SK-N-SH (cell line): ENCODE data around the gene GPR32. TPM values are rescaled to one million over a fixed set of nuclear protein-coding genes. Genes with fewer than 3 reads are reported as not detected.
A peak's percentile ranks its signal among the peaks of the same experiment; 100 is the strongest.
"Not testable (repeated sequence)": the region's sequence is repeated elsewhere in the genome, so short reads cannot be mapped to it uniquely, and the experiment has no call there.

ENCODE experiments used
- CTCF ChIA-PET: fragments of 300-600, 350-600 bp; formaldehyde crosslinking; extraction: SDS; loops from one replicate; lab custom pipeline; 2021; lab: Yijun Ruan, JAX
- POLR2A ChIA-PET: fragments of 350-600 bp; sonication (Branson Sonifier 250); formaldehyde crosslinking; extraction: SDS; loops from one replicate; lab custom pipeline; 2020; ENCODE audit warnings: antibody characterized with exemption, inconsistent platforms; lab: Yijun Ruan, JAX
- DNase-seq: peaks from one replicate; pipeline ENCODE4 v3.0.0; 2012
- H2AFZ ChIP-seq: fragments of 200-600 bp; sonication (generic); 2 replicates; pipeline ENCODE4 v1.8.1; 2016; ENCODE audit warnings: antibody characterized with exemption, mild to moderate bottlenecking, low read depth
- H3F3A ChIP-seq: fragments of 200-600 bp; sonication (generic); replicated peaks from 2 replicates; pipeline ENCODE3; 2016; ENCODE audit warnings: antibody characterized with exemption, mild to moderate bottlenecking; ENCODE audit not compliant: insufficient read depth
- H3K27ac ChIP-seq, 2 experiments: fragments of 200-500 bp in 1 of 2; fragments of 200-600 bp in 1 of 2; sonication (Bioruptor generic) in 1 of 2; sonication (generic), shearing (Covaris generic) in 1 of 2; 2 replicates each; pipeline versions ENCODE4 v1.5.1 to v1.6.1; 2014 to 2016; ENCODE audit warnings: low read depth in 2 of 2, inconsistent platforms in 1 of 2, low read length in 1 of 2, mild to moderate bottlenecking in 1 of 2, mixed read lengths in 1 of 2
- H3K27me3 ChIP-seq: fragments of 200-600 bp; sonication (generic), shearing (Covaris generic); 2 replicates; pipeline ENCODE4 v1.6.1; 2016; ENCODE audit warnings: mixed run types; ENCODE audit not compliant: insufficient read depth
- H3K36me3 ChIP-seq, 2 experiments: fragments of 200-500 bp in 1 of 2; fragments of 200-600 bp in 1 of 2; sonication (Bioruptor generic) in 1 of 2; sonication (generic) in 1 of 2; replicated peaks in 1 of 2; 2 replicates each; pipeline versions ENCODE3 to v1.5.1; 2014 to 2016; ENCODE audit warnings: low read length in 1 of 2, mild to moderate bottlenecking in 1 of 2; ENCODE audit not compliant: insufficient read depth in 2 of 2, control insufficient read depth in 1 of 2
- H3K4me1 ChIP-seq, 2 experiments: fragments of 200-500 bp in 1 of 2; fragments of 200-600 bp in 1 of 2; sonication (Bioruptor generic) in 1 of 2; sonication (generic), shearing (Covaris generic) in 1 of 2; 2 replicates each; pipeline versions ENCODE4 v1.5.1 to v1.6.1; 2014 to 2016; ENCODE audit warnings: low read depth in 1 of 2, low read length in 1 of 2, mixed run types in 1 of 2; ENCODE audit not compliant: insufficient read depth in 2 of 2, control insufficient read depth in 1 of 2
- H3K4me2 ChIP-seq: fragments of 200-600 bp; sonication (generic), shearing (Covaris generic); 2 replicates; pipeline ENCODE4 v1.6.1; 2017; ENCODE audit warnings: mixed run types
- H3K4me3 ChIP-seq, 2 experiments: fragments of 200-500 bp in 1 of 2; fragments of 200-600 bp in 1 of 2; sonication (Bioruptor generic) in 1 of 2; sonication (generic), shearing (Covaris generic) in 1 of 2; 2 replicates each; pipeline versions ENCODE4 v1.5.1 to v1.8.1; 2014 to 2016; ENCODE audit warnings: low read depth in 2 of 2, inconsistent platforms in 1 of 2, low read length in 1 of 2, mild to moderate bottlenecking in 1 of 2, mixed read lengths in 1 of 2, moderate library complexity in 1 of 2
- H3K79me2 ChIP-seq: fragments of 200-600 bp; sonication (generic); 2 replicates; pipeline ENCODE4 v1.8.1; 2017; ENCODE audit warnings: mild to moderate bottlenecking; ENCODE audit not compliant: insufficient read depth
- H3K9ac ChIP-seq: fragments of 200-600 bp; sonication (generic); 2 replicates; pipeline ENCODE4 v1.6.1; 2017; ENCODE audit warnings: mixed run types
- H3K9me2 ChIP-seq: fragments of 200-600 bp; sonication (generic); 2 replicates; pipeline ENCODE4 v1.6.1; 2017; ENCODE audit warnings: mixed run types
- H3K9me3 ChIP-seq: fragments of 200-600 bp; sonication (generic); 2 replicates; pipeline ENCODE4 v1.6.1; 2017; ENCODE audit warnings: mixed run types, mild to moderate bottlenecking, moderate library complexity
- H4K20me1 ChIP-seq: fragments of 200-600 bp; sonication (generic); 2 replicates; pipeline ENCODE4 v1.6.1; 2017; ENCODE audit warnings: mild to moderate bottlenecking, mixed run types; ENCODE audit not compliant: insufficient read depth
- ELF1 ChIP-seq: IDR thresholded peaks from 2 replicates; pipeline ENCODE4 v1.4.0; 2012
- FOXM1 ChIP-seq: IDR thresholded peaks from 2 replicates; pipeline ENCODE4 v1.4.0; 2012; ENCODE audit warnings: low read depth, mild to moderate bottlenecking
- GABPA ChIP-seq: IDR thresholded peaks from 2 replicates; pipeline ENCODE4 v1.4.0; 2012; ENCODE audit warnings: low read depth, mild to moderate bottlenecking
- NFIC ChIP-seq: IDR thresholded peaks from 2 replicates; pipeline ENCODE4 v1.4.0; 2012; ENCODE audit warnings: borderline replicate concordance
- PBX3 ChIP-seq: IDR thresholded peaks from 2 replicates; pipeline ENCODE4; 2012
- RAD21 ChIP-seq: IDR thresholded peaks from 2 replicates; pipeline ENCODE4 v1.6.1; 2012; ENCODE audit warnings: mild to moderate bottlenecking, low read length
- TCF12 ChIP-seq: IDR thresholded peaks from 2 replicates; pipeline ENCODE4 v1.4.0; 2012
- USF1 ChIP-seq: IDR thresholded peaks from 2 replicates; pipeline ENCODE4 v1.4.0; 2012; ENCODE audit warnings: low read depth, borderline replicate concordance
- USF2 ChIP-seq: fragments of 150-350 bp; IDR thresholded peaks from 2 replicates; pipeline ENCODE4 v1.6.1; 2017; ENCODE audit warnings: antibody characterized with exemption, low read length, low read depth, borderline replicate concordance
- ZBTB33 ChIP-seq: IDR thresholded peaks from 2 replicates; pipeline ENCODE4 v1.4.0; 2012; ENCODE audit warnings: low read depth, borderline replicate concordance
- WGBS: methylation state at CpG from one replicate; pipeline ENCODE4 v1.1.6; 2017; ENCODE audit warnings: low lambda C conversion rate; 5-methylcytosine and 5-hydroxymethylcytosine counted together
- polyA plus RNA-seq, 3 experiments: library from polyadenylated mRNA; depleted of rRNA; stranded (reverse); fragments of >200 nt; gene quantifications; 2 replicates each; pipeline ENCODE4 v1.2.3, GENCODE V29; 2012

The GPR32 gene
- polyA plus RNA-seq, 1 of the 3 experiments (the other 2 are of a cell fraction): not detected

GRCh38 chr19:50772476-50772875, 2.2 kb downstream of the GPR32 start:
- no peak overlapping the region for H3K27ac ChIP-seq
- H3K9me3 ChIP-seq: no peaks in the 10 kb centered on the region
- WGBS: 9% methylated on average over 2 of the region's 2 CpGs
- H3K4me2 ChIP-seq: no peak overlapping the region
- no peaks in the 10 kb centered on the region for H3K36me3 ChIP-seq
- H3K79me2 ChIP-seq: no peaks in the 10 kb centered on the region
- DNase-seq: peak; percentile 68
- no peaks in the 10 kb centered on the region for H3K9me2 ChIP-seq
- CTCF ChIA-PET: interaction anchor here (1.4 kb wide), 1 partner anchor 11 kb away, joined by 4 read pairs; no protein-coding TSS in a partner anchor
- H3F3A ChIP-seq: no peaks in the 10 kb centered on the region
- H3K4me1 ChIP-seq: no peaks in the 10 kb centered on the region
- peaks cover 14% of the 10 kb centered on the region for H3K27me3 ChIP-seq
- H2AFZ ChIP-seq: no peak overlapping the region
- H3K4me3 ChIP-seq: no peak overlapping the region
- TF ChIP-seq RAD21: no peak
- peak; percentile 89 for TF ChIP-seq USF1
- TF ChIP-seq, all 33 proteins: peak for 1
- Histone ChIP-seq H3K9ac (no peak overlapping the region), H4K20me1 (no peaks in the 10 kb centered on the region)
- POLR2A ChIA-PET: no interaction called here

GRCh38 chr19:50772912-50773311, 2.6 kb downstream of the GPR32 start:
- DNase-seq: not testable (repeated sequence)
- CTCF ChIA-PET: interaction anchor here (1.2 to 1.4 kb wide), 2 partner anchors 11 to 49 kb away, joined by 4 to 5 read pairs; no protein-coding TSS in a partner anchor

GRCh38 chr19:50773454-50773853, 3.2 kb downstream of the GPR32 start:
- 6% methylated on average over 7 of the region's 7 CpGs for WGBS
- H2AFZ ChIP-seq, POLR2A ChIA-PET, H3K9me3 ChIP-seq, H3K9me2 ChIP-seq, H4K20me1 ChIP-seq, H3F3A ChIP-seq, DNase-seq, H3K4me2 ChIP-seq, H3K36me3 ChIP-seq, H3K9ac ChIP-seq, H3K79me2 ChIP-seq, H3K27ac ChIP-seq, H3K4me1 ChIP-seq, H3K4me3 ChIP-seq: not testable (repeated sequence)
- CTCF ChIA-PET: interaction anchor here (1.2 to 1.4 kb wide), 3 partner anchors 10 to 166 kb away, joined by 3 to 5 read pairs (median 4); no protein-coding TSS in a partner anchor
- peaks cover 24% of the 10 kb centered on the region for H3K27me3 ChIP-seq

More at GRCh38 chr19:50772912-50773311, 2.6 kb downstream of the GPR32 start:
- H3K27ac ChIP-seq, H3K9me3 ChIP-seq, H3K4me2 ChIP-seq, H3F3A ChIP-seq, H3K36me3 ChIP-seq, POLR2A ChIA-PET, H2AFZ ChIP-seq, H3K9ac ChIP-seq, H3K79me2 ChIP-seq, H4K20me1 ChIP-seq, H3K4me3 ChIP-seq, H3K4me1 ChIP-seq, H3K9me2 ChIP-seq: not testable (repeated sequence)
- peaks cover 19% of the 10 kb centered on the region for H3K27me3 ChIP-seq
- 40% methylated on average over 3 of the region's 3 CpGs for WGBS

- CTCF ChIA-PET: interaction anchor here (9.7 kb wide), 1 partner anchor 53 kb away, joined by 113 read pairs; the partner anchor contains the start of gene CLEC11A
- H3K4me1 ChIP-seq: no peaks in the 10 kb centered on the region
Observed at GRCh38 chr19:50776131-50776530, 5.9 kb downstream of the GPR32 start.

More at GRCh38 chr19:50776131-50776530, 5.9 kb downstream of the GPR32 start:
- no peak for DNase-seq
- POLR2A ChIA-PET: no interaction called here
- H3K79me2 ChIP-seq: no peaks in the 10 kb centered on the region
- no peaks in the 10 kb centered on the region for H3K9me2 ChIP-seq
- H3K27me3 ChIP-seq: peaks cover 51% of the 10 kb centered on the region
- H3K4me3 ChIP-seq: no peak overlapping the region
- no peaks in the 10 kb centered on the region for H3K9me3 ChIP-seq
- H3F3A ChIP-seq: no peaks in the 10 kb centered on the region
- H3K36me3 ChIP-seq: no peaks in the 10 kb centered on the region
- H2AFZ ChIP-seq: no peak overlapping the region
- no peak overlapping the region for H3K27ac ChIP-seq
- WGBS: 31% methylated on average over 5 of the region's 5 CpGs
- H3K4me2 ChIP-seq: no peak overlapping the region
- no peak overlapping the region for H3K9ac ChIP-seq
- TF ChIP-seq TCF12: no peak
- no peak for TF ChIP-seq PBX3
- TF ChIP-seq ELF1: no peak
- no peak for TF ChIP-seq USF2
- no peak for TF ChIP-seq ZBTB33
- no peak for TF ChIP-seq GABPA
- no peak for TF ChIP-seq NFIC
- no peak for TF ChIP-seq FOXM1
- H4K20me1 ChIP-seq: no peaks in the 10 kb centered on the region
